ENCODE measurements around the gene SLC22A5. TPM values are rescaled to one million over a fixed set of nuclear protein-coding genes. Genes with fewer than 3 reads are reported as not detected.

The SLC22A5 gene
- total RNA-seq, 6 donors from 2014 or later = 7.9 to 22.0 (median 12.7) TPM

DNA sequence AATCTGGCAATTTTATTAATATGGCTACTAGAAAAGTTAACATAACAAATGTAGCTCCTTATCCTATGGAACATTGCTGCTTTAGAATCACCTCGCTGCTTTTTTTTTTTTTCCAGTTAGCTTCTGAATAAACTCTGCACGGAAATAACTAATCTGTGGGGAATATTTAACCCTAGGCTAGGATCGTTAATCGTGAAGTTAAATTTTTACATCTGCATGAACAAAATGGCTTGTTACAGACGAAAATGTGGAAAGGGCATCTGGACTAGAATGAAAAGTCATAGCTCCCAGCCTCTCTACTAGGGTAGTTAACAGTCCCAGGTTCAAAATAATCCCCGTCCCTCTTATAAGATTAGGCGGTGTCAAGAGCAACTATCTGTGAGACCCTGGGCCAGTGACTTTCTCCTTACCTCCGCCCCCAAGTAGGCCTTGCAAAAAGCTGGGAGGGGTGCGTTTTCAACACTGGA is 470 bp upstream of the SLC22A5 start:
- H3K4me3 ChIP-seq = peak overlapping the region; percentile 58 to 82 (median 74)
- TF ChIP-seq EP300 (IDR thresholded peaks at IDR 0.05) (no peak), POLR2AphosphoS5 (IDR thresholded peaks at IDR 0.05) (no peak), POLR2A (IDR thresholded peaks at IDR 0.05) (no peak)
- TF ChIP-seq, protein P1, sequence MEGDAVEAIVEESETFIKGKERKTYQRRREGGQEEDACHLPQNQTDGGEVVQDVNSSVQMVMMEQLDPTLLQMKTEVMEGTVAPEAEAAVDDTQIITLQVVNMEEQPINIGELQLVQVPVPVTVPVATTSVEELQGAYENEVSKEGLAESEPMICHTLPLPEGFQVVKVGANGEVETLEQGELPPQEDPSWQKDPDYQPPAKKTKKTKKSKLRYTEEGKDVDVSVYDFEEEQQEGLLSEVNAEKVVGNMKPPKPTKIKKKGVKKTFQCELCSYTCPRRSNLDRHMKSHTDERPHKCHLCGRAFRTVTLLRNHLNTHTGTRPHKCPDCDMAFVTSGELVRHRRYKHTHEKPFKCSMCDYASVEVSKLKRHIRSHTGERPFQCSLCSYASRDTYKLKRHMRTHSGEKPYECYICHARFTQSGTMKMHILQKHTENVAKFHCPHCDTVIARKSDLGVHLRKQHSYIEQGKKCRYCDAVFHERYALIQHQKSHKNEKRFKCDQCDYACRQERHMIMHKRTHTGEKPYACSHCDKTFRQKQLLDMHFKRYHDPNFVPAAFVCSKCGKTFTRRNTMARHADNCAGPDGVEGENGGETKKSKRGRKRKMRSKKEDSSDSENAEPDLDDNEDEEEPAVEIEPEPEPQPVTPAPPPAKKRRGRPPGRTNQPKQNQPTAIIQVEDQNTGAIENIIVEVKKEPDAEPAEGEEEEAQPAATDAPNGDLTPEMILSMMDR (IDR thresholded peaks at IDR 0.05) = no peak
- H3K4me1 ChIP-seq = peaks cover 19 to 43% (median 27%) of the 10 kb centered on the region in 4 donors
- no peak for ATAC-seq (ENCODE audit: low FRiP score in 2 of 2)
- H3K27ac ChIP-seq = peak overlapping the region; percentile 86 to 92 (median 89)
- WGBS, 2 donors = 10 to 14% methylated on average over 7 to 9 of the region's 9 CpGs
- H3K36me3 ChIP-seq = no peaks in the 10 kb centered on the region
- H3K9me3 ChIP-seq = no peaks in the 10 kb centered on the region
- H3K27me3 ChIP-seq = no peaks in the 10 kb centered on the region
- no peak for DNase-seq

DNA sequence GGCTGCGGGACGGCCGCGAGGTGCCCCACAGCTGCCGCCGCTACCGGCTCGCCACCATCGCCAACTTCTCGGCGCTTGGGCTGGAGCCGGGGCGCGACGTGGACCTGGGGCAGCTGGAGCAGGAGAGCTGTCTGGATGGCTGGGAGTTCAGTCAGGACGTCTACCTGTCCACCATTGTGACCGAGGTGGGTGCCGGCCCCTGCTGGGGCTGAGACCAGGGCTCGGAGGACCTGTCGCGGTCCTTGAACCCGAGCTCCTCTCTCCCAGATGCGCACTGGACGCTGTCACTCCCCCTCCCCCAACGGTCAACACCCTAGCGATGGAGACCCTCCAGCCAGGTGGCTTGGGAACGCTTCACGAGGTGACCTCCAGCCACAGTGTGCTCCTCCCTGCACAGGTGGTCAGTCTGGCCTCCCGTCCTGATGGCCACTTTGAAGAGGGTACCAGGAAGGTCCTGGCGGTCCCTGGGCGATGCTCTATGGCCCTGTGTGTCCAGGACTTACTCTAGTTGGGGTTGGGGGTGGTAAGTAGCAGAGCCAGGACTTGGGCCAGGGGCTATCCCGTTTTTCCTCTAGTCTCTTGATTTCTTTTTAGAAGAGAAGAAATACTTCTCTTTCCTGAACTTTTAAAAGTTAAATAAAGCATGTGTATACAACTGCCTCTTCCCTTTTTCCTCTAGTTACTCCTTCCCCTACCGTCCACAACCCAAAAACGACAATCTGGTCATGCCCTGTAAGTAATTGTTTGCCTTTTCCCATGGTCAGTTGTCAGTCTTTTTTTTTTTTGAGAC is 866 bp downstream of the SLC22A5 start:
- Histone ChIP-seq H3K27me3 (no peaks in the 10 kb centered on the region), H3K4me1 (peaks cover 19 to 35% (median 22%) of the 10 kb centered on the region in 4 donors), H3K9me3 (no peaks in the 10 kb centered on the region), H3K27ac (peak overlapping the region; percentile 86 to 92 (median 89)), H3K36me3 (no peaks in the 10 kb centered on the region), H3K4me3 (peak overlapping the region; percentile 58 to 82 (median 74))
- WGBS, 2 donors = 38 to 46% methylated on average over 5 to 18 of the region's 34 CpGs
- DNase-seq = no peak
- peak; percentile 3 to 12 for ATAC-seq (ENCODE audit: low FRiP score in 2 of 2)
- TF ChIP-seq POLR2A (IDR thresholded peaks at IDR 0.05) = no peak
- TF ChIP-seq, protein P1 (IDR thresholded peaks at IDR 0.05) = no peak
- TF ChIP-seq EP300 (IDR thresholded peaks at IDR 0.05) = no peak
- TF ChIP-seq POLR2AphosphoS5 (IDR thresholded peaks at IDR 0.05) = no peak

DNA sequence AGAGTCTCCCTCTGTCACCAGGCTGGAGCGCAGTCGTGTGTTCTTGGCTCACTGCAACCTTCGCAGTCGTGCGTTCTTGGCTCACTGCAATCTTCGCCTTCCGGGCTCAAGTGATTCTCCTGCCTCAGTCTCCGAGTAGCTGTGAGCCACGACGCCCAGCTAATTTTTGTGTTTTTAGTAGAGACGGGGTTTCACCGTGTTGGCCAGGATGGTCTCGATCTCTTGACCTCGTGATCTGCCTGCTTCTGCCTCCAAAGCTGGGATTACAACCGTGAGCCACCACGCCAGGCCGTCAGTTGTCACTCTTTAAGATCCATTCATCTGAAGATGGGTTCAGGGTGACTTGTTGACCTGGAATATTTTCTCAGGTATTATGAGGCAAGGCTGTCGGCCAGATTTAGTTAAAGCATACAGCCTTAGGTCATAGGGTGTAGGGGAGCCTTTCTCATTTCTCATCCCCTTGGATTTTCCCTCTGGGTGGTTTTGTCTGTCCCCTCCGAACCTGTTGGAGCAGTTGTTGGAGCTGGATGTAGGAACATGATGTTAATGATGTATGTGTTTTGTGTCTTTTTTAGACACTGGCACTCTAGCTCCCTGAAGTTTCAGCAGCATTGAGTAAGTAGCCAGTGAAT is 1.6 kb downstream of the SLC22A5 start:
- Histone ChIP-seq H3K9me3 (no peaks in the 10 kb centered on the region), H3K4me1 (peaks cover 19 to 35% (median 22%) of the 10 kb centered on the region in 4 donors), H3K27ac (peak overlapping the region in 2 of 4 donors; percentile 87 to 91), H3K4me3 (peak overlapping the region in 3 of 4 donors; percentile 58 to 78 (median 71)), H3K36me3 (no peaks in the 10 kb centered on the region), H3K27me3 (no peaks in the 10 kb centered on the region)
- WGBS, 2 donors = 82 to 85% methylated on average over 19 of the region's 19 CpGs
- no peak for TF ChIP-seq POLR2AphosphoS5 (IDR thresholded peaks at IDR 0.05)
- TF ChIP-seq, protein P1 (IDR thresholded peaks at IDR 0.05) = no peak
- no peak for TF ChIP-seq EP300 (IDR thresholded peaks at IDR 0.05)
- TF ChIP-seq POLR2A (IDR thresholded peaks at IDR 0.05) = no peak
- DNase-seq (no peak), ATAC-seq (ENCODE audit: low FRiP score in 2 of 2) (no peak)

DNA sequence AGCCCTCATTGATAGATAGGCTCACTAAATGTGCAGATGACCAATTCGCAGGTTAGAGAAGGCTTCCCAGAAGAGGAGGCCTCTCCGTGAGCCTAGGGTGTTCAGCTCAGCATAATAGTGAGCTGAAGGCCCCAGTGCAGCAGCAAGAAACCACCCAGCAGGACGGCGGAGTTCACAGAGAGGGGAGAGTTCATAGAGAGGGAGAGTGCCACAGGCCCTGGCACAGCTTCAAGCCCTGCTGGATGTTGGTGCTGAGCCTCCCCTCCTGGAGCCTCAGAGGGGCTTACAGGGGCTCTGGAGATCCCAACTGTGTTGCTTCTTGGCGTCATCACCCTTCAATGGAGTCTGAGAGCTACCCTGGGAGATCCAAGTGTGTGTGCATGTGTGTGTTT is 2.1 kb downstream of the SLC22A5 start:
- no peaks in the 10 kb centered on the region for H3K27me3 ChIP-seq
- H3K4me1 ChIP-seq = peaks cover 19 to 35% (median 22%) of the 10 kb centered on the region in 4 donors
- H3K27ac ChIP-seq = no peak overlapping the region
- no peak overlapping the region for H3K4me3 ChIP-seq
- H3K9me3 ChIP-seq = no peaks in the 10 kb centered on the region
- ATAC-seq (ENCODE audit: low FRiP score in 2 of 2) (no peak), DNase-seq (no peak)
- TF ChIP-seq, protein P1 (IDR thresholded peaks at IDR 0.05) = no peak
- no peak for TF ChIP-seq POLR2A (IDR thresholded peaks at IDR 0.05)
- TF ChIP-seq POLR2AphosphoS5 (IDR thresholded peaks at IDR 0.05) = no peak
- no peak for TF ChIP-seq EP300 (IDR thresholded peaks at IDR 0.05)
- H3K36me3 ChIP-seq = no peaks in the 10 kb centered on the region
- WGBS, 2 donors = 87 to 96% methylated on average over 4 to 5 of the region's 5 CpGs

Measured in upper lobe of left lung (tissue), 6 donors.